Measurements from ENCODE around the gene ABCB6.

Gene ABCB6

DNA sequence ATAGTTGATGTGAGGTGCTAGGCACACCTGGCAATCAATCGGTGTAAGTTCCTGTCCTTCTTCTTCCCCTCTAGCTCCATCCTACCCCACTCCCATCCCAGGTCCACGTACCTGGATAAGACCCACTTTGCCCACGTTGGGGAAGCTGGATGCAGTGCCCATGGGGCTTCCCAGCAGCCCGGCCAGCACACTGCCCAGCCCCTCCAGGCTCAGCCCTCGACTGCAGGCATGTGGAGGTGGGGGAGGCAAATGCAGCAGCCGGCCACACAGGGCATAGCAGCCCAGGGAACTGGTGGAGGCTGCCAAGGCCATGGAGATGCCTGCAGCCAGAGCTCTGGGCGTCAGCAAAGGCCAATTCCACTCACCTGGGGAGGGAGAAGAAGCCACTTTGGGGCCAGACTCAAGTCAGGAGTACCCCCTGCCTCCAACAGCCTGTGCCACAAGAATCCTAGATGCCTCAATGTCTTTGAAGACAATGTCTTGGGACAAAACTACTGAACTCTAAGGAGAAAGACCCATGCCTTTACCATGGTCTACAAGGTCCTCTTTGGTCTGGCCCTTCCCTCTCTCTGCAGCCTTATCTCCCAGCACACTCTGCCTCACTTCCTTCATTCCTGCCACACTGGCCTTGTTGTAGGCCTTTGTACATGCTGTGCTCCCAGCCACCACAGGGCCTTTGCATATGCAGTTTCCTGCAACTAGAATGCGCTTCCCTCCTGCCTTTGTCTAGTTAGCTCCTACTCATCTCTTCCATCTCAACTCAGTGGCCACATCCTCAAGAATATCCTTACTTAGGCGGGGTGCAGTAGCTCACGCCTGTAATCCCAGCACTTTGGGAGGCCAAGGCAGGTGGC is 53.5 kb downstream of the ABCB6 start:
- DNase-seq: no peak

- no peak for DNase-seq
Measured at GRCh38 chr2:219163156-219163555, 55.6 kb downstream of the ABCB6 start.

DNA sequence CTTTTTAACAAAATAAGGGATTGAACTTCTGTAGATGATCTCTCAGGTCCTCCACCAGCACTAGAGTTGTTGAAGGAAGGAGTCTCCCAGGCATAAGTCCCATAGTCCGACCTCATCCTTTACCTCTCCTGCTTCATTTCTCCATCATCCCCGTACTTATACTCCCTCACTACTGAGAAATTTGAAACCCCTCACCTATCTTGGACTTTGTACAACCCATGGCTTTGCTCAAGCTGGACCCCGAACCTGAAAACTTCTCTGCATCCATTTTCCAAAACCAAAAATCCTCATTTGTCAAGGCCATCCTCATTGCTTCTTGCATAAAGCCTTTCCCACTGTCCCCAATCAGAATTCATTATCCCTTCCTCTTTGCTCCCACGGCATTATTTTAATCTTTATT is 57.7 kb downstream of the ABCB6 start:
- no peak for DNase-seq

DNA sequence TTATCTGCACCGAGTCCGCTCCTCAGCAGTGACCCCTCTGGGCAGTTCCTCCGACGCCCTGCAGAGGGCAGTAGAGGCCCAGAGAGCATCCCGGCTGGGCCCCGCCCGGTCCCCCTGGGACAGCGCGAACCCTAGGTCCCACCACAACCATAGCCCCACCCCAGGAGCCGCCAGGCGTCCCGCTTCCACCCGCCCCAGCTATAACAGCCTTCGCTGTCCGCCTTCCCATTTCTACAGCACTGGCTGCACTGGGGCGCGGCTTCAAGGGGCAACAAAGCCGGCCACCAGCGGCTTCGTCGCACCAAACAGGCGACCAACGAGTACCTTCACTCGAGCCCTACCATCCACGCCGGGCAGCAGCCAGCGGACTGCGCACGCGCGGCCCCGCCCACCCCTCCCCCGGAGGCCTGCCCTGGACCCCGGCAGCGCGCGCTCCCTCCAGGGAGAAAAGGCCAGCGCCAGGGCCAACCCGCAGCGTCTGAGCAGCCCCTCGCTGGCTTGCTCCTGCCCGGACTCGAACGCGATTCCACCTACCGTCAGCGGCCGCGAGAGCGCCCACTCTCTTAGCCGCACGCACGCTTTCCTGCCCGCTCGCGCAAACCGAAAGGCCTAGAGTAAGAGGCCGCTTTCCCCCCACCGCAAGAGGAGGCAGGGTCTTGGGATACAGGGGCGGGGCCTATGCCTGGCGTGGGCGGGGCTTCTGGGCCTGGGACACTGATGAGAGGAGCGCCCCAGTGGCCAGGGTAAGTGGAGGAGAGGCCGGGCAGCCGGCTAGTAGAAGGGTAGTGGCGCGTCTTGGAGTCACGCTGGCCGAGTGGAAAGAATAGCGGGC is 58.4 kb downstream of the ABCB6 start, which contains the start of gene NHEJ1:
TSS of gene NHEJ1 (minus strand) at position 630 of the 832 bp plus-strand sequence. CDS start 2,453 bp downstream, outside the sequence.
- peak; percentile 95 for DNase-seq
